Neural cell (in vitro differentiated cells): ENCODE data around the gene DCAF7. TPM values are rescaled to one million over a fixed set of nuclear protein-coding genes. Genes with fewer than 3 reads are reported as not detected.

Experiments
- H2AFZ ChIP-seq: fragments of 200-600, 300-800 bp; sonication (generic), shearing (Covaris generic); 2 replicates; pipeline ENCODE4 v1.6.0; 2014; ENCODE audit warnings: low read depth, mild to moderate bottlenecking, antibody characterized with exemption, low read length, moderate library complexity
- H3F3A ChIP-seq: fragments of 200-600 bp; shearing (Covaris generic); 2 replicates; pipeline ENCODE4 v1.6.1; 2016; ENCODE audit warnings: mild to moderate bottlenecking, moderate library complexity, mixed read lengths, antibody characterized with exemption, low read length; ENCODE audit not compliant: insufficient read depth, poor library complexity, severe bottlenecking
- H3K27ac ChIP-seq: fragments of 200-600, 300-800 bp; sonication (generic), shearing (Covaris generic); 2 replicates; pipeline ENCODE4 v1.5.1; 2014; ENCODE audit warnings: mild to moderate bottlenecking, low read length, moderate library complexity
- H3K27me3 ChIP-seq: fragments of 300-800, 200-600 bp; sonication (generic), shearing (Covaris generic); 2 replicates; pipeline ENCODE4 v1.6.0; 2014; ENCODE audit warnings: mild to moderate bottlenecking, low read depth, low read length, moderate library complexity; ENCODE audit not compliant: insufficient read depth
- H3K36me3 ChIP-seq: fragments of 300-800, 200-600 bp; sonication (generic), shearing (Covaris generic); 2 replicates; pipeline ENCODE4 v1.5.1; 2014; ENCODE audit warnings: mild to moderate bottlenecking, antibody characterized with exemption, low read length, moderate library complexity; ENCODE audit not compliant: insufficient read depth
- H3K4me2 ChIP-seq: fragments of 300-800, 200-600 bp; sonication (generic), shearing (Covaris generic); 2 replicates; pipeline ENCODE4 v1.6.0; 2014; ENCODE audit warnings: mild to moderate bottlenecking, low read length
- H3K4me3 ChIP-seq: fragments of 300-800, 200-600 bp; sonication (generic), shearing (Covaris generic); 2 replicates; pipeline ENCODE4 v1.5.1; 2014; ENCODE audit warnings: mild to moderate bottlenecking, low read length, moderate library complexity
- H3K79me2 ChIP-seq: fragments of 200-600 bp; shearing (Covaris generic); replicated peaks from 2 replicates; pipeline ENCODE4 v1.6.0; 2014; ENCODE audit warnings: mild to moderate bottlenecking, low read length, moderate library complexity; ENCODE audit not compliant: insufficient read depth
- H3K9ac ChIP-seq: fragments of 300-800, 200-600 bp; sonication (generic), shearing (Covaris generic); 2 replicates; pipeline ENCODE4 v1.6.1; 2016; ENCODE audit warnings: mild to moderate bottlenecking, low read length, mixed read lengths
- H3K9me2 ChIP-seq: fragments of 200-600 bp; shearing (Covaris generic); 2 replicates; pipeline ENCODE4 v1.6.1; 2016; ENCODE audit warnings: mild to moderate bottlenecking, low read length, mixed read lengths; ENCODE audit not compliant: insufficient read depth
- H3K9me3 ChIP-seq: fragments of 200-600, 300-800 bp; sonication (generic), shearing (Covaris generic); 2 replicates; pipeline ENCODE4 v1.6.1; 2016; ENCODE audit warnings: mild to moderate bottlenecking, mixed run types, low read length, moderate library complexity, mixed read lengths
- H4K20me1 ChIP-seq: fragments of 200-600 bp; shearing (Covaris generic); 2 replicates; pipeline ENCODE4 v1.6.1; 2016; ENCODE audit warnings: mild to moderate bottlenecking, mixed run types; ENCODE audit not compliant: insufficient read depth
- CTCF ChIP-seq: fragments of 450-650 bp; IDR thresholded peaks from 2 replicates; pipeline ENCODE4 v1.5.1; 2014; ENCODE audit warnings: antibody characterized with exemption, mild to moderate bottlenecking, moderate library complexity; ENCODE audit not compliant: poor library complexity, severe bottlenecking
- EP300 ChIP-seq: fragments of 450-650 bp; conservative IDR thresholded peaks from 2 replicates; pipeline ENCODE4 v1.6.1; 2014; ENCODE audit warnings: antibody characterized with exemption, mild to moderate bottlenecking, moderate library complexity; ENCODE audit not compliant: poor library complexity, severe bottlenecking
- EZH2 ChIP-seq: fragments of 200-600, 300-800 bp; shearing (Covaris generic), sonication (generic); IDR thresholded peaks from 2 replicates; pipeline ENCODE4 v1.6.1; 2014; ENCODE audit warnings: antibody characterized with exemption, low read length, borderline replicate concordance, mild to moderate bottlenecking; ENCODE audit not compliant: insufficient read depth, poor library complexity, severe bottlenecking
- MXI1 ChIP-seq: fragments of 450-650 bp; conservative IDR thresholded peaks from 2 replicates; pipeline ENCODE4 v1.6.1; 2014; ENCODE audit warnings: antibody characterized with exemption, mild to moderate bottlenecking; ENCODE audit not compliant: poor library complexity, severe bottlenecking
- POLR2AphosphoS5 ChIP-seq: IDR thresholded peaks from 2 replicates; pipeline ENCODE4 v1.6.1; 2012
- RAD21 ChIP-seq: fragments of 450-650 bp; conservative IDR thresholded peaks from 2 replicates; pipeline ENCODE4 v1.6.1; 2014; ENCODE audit warnings: antibody characterized with exemption, mild to moderate bottlenecking, moderate library complexity
- SMC3 ChIP-seq: fragments of 450-650 bp; conservative IDR thresholded peaks from 2 replicates; pipeline ENCODE4 v1.6.1; 2014; ENCODE audit warnings: antibody characterized with exemption, mild to moderate bottlenecking, moderate library complexity; ENCODE audit not compliant: poor library complexity
- TAF1 ChIP-seq: IDR thresholded peaks from 2 replicates; pipeline ENCODE4 v1.6.1; 2012; ENCODE audit warnings: low read depth
- polyA plus RNA-seq: library from polyadenylated mRNA; depleted of rRNA; stranded (reverse); fragments of >200 nt; gene quantifications from 2 replicates; pipeline ENCODE4 v1.2.3, GENCODE V29; 2014
- TF ChIP-seq, protein P1 (sequence below): IDR thresholded peaks from 2 replicates; pipeline ENCODE4 v1.6.1; 2012; ENCODE audit warnings: borderline replicate concordance

DCAF7 gene
- polyA plus RNA-seq, 1 donor from 2014 or later = 35.3 TPM

- no peaks in the 10 kb centered on the region for H3K79me2 ChIP-seq
- no peaks in the 10 kb centered on the region for H4K20me1 ChIP-seq
- no peak overlapping the region for H3K4me2 ChIP-seq
- H3K9me2 ChIP-seq = no peaks in the 10 kb centered on the region
- no peak for TF ChIP-seq EP300
- TF ChIP-seq, protein P1, sequence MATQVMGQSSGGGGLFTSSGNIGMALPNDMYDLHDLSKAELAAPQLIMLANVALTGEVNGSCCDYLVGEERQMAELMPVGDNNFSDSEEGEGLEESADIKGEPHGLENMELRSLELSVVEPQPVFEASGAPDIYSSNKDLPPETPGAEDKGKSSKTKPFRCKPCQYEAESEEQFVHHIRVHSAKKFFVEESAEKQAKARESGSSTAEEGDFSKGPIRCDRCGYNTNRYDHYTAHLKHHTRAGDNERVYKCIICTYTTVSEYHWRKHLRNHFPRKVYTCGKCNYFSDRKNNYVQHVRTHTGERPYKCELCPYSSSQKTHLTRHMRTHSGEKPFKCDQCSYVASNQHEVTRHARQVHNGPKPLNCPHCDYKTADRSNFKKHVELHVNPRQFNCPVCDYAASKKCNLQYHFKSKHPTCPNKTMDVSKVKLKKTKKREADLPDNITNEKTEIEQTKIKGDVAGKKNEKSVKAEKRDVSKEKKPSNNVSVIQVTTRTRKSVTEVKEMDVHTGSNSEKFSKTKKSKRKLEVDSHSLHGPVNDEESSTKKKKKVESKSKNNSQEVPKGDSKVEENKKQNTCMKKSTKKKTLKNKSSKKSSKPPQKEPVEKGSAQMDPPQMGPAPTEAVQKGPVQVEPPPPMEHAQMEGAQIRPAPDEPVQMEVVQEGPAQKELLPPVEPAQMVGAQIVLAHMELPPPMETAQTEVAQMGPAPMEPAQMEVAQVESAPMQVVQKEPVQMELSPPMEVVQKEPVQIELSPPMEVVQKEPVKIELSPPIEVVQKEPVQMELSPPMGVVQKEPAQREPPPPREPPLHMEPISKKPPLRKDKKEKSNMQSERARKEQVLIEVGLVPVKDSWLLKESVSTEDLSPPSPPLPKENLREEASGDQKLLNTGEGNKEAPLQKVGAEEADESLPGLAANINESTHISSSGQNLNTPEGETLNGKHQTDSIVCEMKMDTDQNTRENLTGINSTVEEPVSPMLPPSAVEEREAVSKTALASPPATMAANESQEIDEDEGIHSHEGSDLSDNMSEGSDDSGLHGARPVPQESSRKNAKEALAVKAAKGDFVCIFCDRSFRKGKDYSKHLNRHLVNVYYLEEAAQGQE = no peak
- TF ChIP-seq TAF1 = no peak
- no peak for TF ChIP-seq CTCF
- no peak for TF ChIP-seq SMC3
- H3K36me3 ChIP-seq = no peaks in the 10 kb centered on the region
- H3K27ac ChIP-seq = no peak overlapping the region
- peaks cover 14% of the 10 kb centered on the region for H3K27me3 ChIP-seq
- H3F3A ChIP-seq = no peaks in the 10 kb centered on the region
- H3K4me3 ChIP-seq = no peak overlapping the region
- no peaks in the 10 kb centered on the region for H3K9me3 ChIP-seq
- H2AFZ ChIP-seq = no peak overlapping the region
- H3K9ac ChIP-seq = no peak overlapping the region
Measured at GRCh38 chr17:63516910-63517824, 33.1 kb upstream of the DCAF7 start.

GRCh38 chr17:63517825-63518534 is 32.3 kb upstream of the DCAF7 start:
- no peaks in the 10 kb centered on the region for H4K20me1 ChIP-seq
- H3K36me3 ChIP-seq = no peaks in the 10 kb centered on the region
- no peaks in the 10 kb centered on the region for H3K9me3 ChIP-seq
- no peaks in the 10 kb centered on the region for H3F3A ChIP-seq
- H3K4me3 ChIP-seq = no peak overlapping the region
- H3K79me2 ChIP-seq = no peaks in the 10 kb centered on the region
- no peak overlapping the region for H3K9ac ChIP-seq
- H3K9me2 ChIP-seq = no peaks in the 10 kb centered on the region
- no peak overlapping the region for H2AFZ ChIP-seq
- H3K27me3 ChIP-seq = peaks cover 20% of the 10 kb centered on the region
- TF ChIP-seq, protein P1 = no peak
- no peak for TF ChIP-seq POLR2AphosphoS5
- no peak for TF ChIP-seq MXI1
- no peak for TF ChIP-seq EZH2
- no peak for TF ChIP-seq EP300
- no peak for TF ChIP-seq RAD21
- no peak for TF ChIP-seq CTCF
- TF ChIP-seq TAF1 = no peak
- no peak for TF ChIP-seq SMC3
- no peak overlapping the region for H3K4me2 ChIP-seq
- no peak overlapping the region for H3K27ac ChIP-seq
